Measurements from ENCODE around the gene GLRA1. TPM values are rescaled to one million over a fixed set of nuclear protein-coding genes. Genes with fewer than 3 reads are reported as not detected.

The GLRA1 gene
- polyA plus RNA-seq, 1 donor (not counting 4 experiments of a cell fraction or from before 2014, with no cell fraction given), result not detected

- Histone ChIP-seq H3K4me3 (ENCODE audit: control insufficient read depth in 2 of 3, extremely low read depth in 1 of 3, insufficient read depth in 2 of 3, low read depth in 1 of 3, low read length in 3 of 3) (no peak overlapping the region), H3K36me3 (ENCODE audit: control insufficient read depth in 2 of 2, extremely low read depth in 1 of 2, insufficient read depth in 2 of 2, low read length in 2 of 2) (peaks cover 0 to 2% of the 10 kb centered on the region in 2 experiments), H2AFZ (ENCODE audit: control insufficient read depth, low read length) (no peak overlapping the region), H3K4me2 (ENCODE audit: control insufficient read depth, extremely low read depth, insufficient read depth, low read depth, low read length) (no peak overlapping the region), H3K9ac (ENCODE audit: control insufficient read depth, extremely low read depth, insufficient read depth, low read length) (no peak overlapping the region), H3K27me3 (ENCODE audit: control insufficient read depth, extremely low read depth, insufficient read depth, low read length) (no peaks in the 10 kb centered on the region), H3K79me2 (ENCODE audit: control insufficient read depth, insufficient read depth, low read length) (no peaks in the 10 kb centered on the region), H3K4me1 (ENCODE audit: control insufficient read depth, extremely low read depth, insufficient read depth, low read length) (peaks cover 11% of the 10 kb centered on the region), H3K27ac (ENCODE audit: control insufficient read depth, insufficient read depth, low read length) (no peak overlapping the region), H3K9me3 (ENCODE audit: control insufficient read depth, low read depth, low read length) (no peaks in the 10 kb centered on the region), H4K20me1 (ENCODE audit: control insufficient read depth, extremely low read depth, insufficient read depth, low read length) (no peaks in the 10 kb centered on the region), H3K9me1 (ENCODE audit: control insufficient read depth, extremely low read depth, insufficient read depth, low read length) (peaks cover 3% of the 10 kb centered on the region)
- no peak for DNase-seq (ENCODE audit: low read depth, low spot score)
- no peak for FAIRE-seq
- dilution Hi-C loops (cut with MboI; ENCODE audit: extremely low pct_ligation_motif_present, low sequenced_read_pairs), result no loop called here
- TF ChIP-seq, protein P1, sequence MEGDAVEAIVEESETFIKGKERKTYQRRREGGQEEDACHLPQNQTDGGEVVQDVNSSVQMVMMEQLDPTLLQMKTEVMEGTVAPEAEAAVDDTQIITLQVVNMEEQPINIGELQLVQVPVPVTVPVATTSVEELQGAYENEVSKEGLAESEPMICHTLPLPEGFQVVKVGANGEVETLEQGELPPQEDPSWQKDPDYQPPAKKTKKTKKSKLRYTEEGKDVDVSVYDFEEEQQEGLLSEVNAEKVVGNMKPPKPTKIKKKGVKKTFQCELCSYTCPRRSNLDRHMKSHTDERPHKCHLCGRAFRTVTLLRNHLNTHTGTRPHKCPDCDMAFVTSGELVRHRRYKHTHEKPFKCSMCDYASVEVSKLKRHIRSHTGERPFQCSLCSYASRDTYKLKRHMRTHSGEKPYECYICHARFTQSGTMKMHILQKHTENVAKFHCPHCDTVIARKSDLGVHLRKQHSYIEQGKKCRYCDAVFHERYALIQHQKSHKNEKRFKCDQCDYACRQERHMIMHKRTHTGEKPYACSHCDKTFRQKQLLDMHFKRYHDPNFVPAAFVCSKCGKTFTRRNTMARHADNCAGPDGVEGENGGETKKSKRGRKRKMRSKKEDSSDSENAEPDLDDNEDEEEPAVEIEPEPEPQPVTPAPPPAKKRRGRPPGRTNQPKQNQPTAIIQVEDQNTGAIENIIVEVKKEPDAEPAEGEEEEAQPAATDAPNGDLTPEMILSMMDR (optimal IDR thresholded peaks at IDR 0.05 in 1 of 3, IDR thresholded peaks at IDR 0.05 in 1 of 3, conservative IDR thresholded peaks at IDR 0.05 in 1 of 3; ENCODE audit: extremely low read depth in 1 of 3, insufficient read depth in 2 of 3, low read length in 3 of 3), result no peak
- no peak for TF ChIP-seq EZH2 (IDR thresholded peaks at IDR 0.05; ENCODE audit: low read length)
Measured at GRCh38 chr5:151820271-151820670, 104.4 kb downstream of the GLRA1 start.

DNA sequence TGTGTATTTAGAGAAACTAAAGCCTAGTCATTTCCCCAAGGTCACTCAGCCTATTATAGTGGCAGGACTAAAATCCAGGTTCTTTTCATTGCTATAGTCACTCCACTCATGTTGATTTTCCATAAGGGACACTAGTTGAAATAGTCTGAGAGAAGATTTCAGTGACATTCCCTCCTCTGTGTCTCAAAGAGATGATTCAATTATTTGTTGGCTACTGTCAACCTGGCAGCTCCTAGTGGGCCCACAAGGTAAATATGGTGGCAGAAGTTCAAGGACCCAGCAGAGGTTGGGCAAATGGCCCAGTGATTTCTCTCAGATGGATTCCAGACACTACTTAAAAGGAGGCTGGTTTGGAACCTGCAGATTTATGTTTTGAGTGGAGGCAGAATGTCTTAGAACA, 104.8 kb downstream of the GLRA1 start:
- Histone ChIP-seq H3K27me3 (ENCODE audit: control insufficient read depth, extremely low read depth, insufficient read depth, low read length) (no peaks in the 10 kb centered on the region), H3K9me3 (ENCODE audit: control insufficient read depth, low read depth, low read length) (no peaks in the 10 kb centered on the region), H3K36me3 (ENCODE audit: control insufficient read depth in 2 of 2, extremely low read depth in 1 of 2, insufficient read depth in 2 of 2, low read length in 2 of 2) (peaks cover 2 to 3% of the 10 kb centered on the region in 2 experiments), H3K9ac (ENCODE audit: control insufficient read depth, extremely low read depth, insufficient read depth, low read length) (no peak overlapping the region), H3K9me1 (ENCODE audit: control insufficient read depth, extremely low read depth, insufficient read depth, low read length) (peaks cover 3% of the 10 kb centered on the region), H3K4me3 (ENCODE audit: control insufficient read depth in 2 of 3, extremely low read depth in 1 of 3, insufficient read depth in 2 of 3, low read depth in 1 of 3, low read length in 3 of 3) (no peak overlapping the region), H3K4me2 (ENCODE audit: control insufficient read depth, extremely low read depth, insufficient read depth, low read depth, low read length) (no peak overlapping the region), H4K20me1 (ENCODE audit: control insufficient read depth, extremely low read depth, insufficient read depth, low read length) (no peaks in the 10 kb centered on the region), H2AFZ (ENCODE audit: control insufficient read depth, low read length) (no peak overlapping the region), H3K79me2 (ENCODE audit: control insufficient read depth, insufficient read depth, low read length) (no peaks in the 10 kb centered on the region), H3K27ac (ENCODE audit: control insufficient read depth, insufficient read depth, low read length) (no peak overlapping the region), H3K4me1 (ENCODE audit: control insufficient read depth, extremely low read depth, insufficient read depth, low read length) (peaks cover 11% of the 10 kb centered on the region)
- dilution Hi-C loops (cut with MboI; ENCODE audit: extremely low pct_ligation_motif_present, low sequenced_read_pairs), result no loop called here
- FAIRE-seq (no peak), DNase-seq (ENCODE audit: low read depth, low spot score) (no peak)
- no peak for TF ChIP-seq EZH2 (IDR thresholded peaks at IDR 0.05; ENCODE audit: low read length)
- TF ChIP-seq, protein P1 (optimal IDR thresholded peaks at IDR 0.05 in 1 of 3, IDR thresholded peaks at IDR 0.05 in 1 of 3, conservative IDR thresholded peaks at IDR 0.05 in 1 of 3; ENCODE audit: extremely low read depth in 1 of 3, insufficient read depth in 2 of 3, low read length in 3 of 3), result no peak
